Body of pancreas (tissue), 4 donors: ENCODE results near the gene AMELX. TPM values are rescaled to one million over a fixed set of nuclear protein-coding genes. Genes with fewer than 3 reads are reported as not detected.

Experiments used
- ATAC-seq: fragments of 150-250 bp; one replicate; pipeline ENCODE4 v1.9.1; 2016
- DNase-seq, 4 donors: peaks; one replicate each; pipeline ENCODE4 v3.0.0-alpha.2; 2019
- H3K27ac ChIP-seq, 4 donors: fragments of 200-600 bp; sonication (generic); 1 replicate in 3 of 4; 2 replicates in 1 of 4; pipeline versions ENCODE4 v1.5.1 to v1.6.1; 2016 to 2019; ENCODE audit warnings: mild to moderate bottlenecking in 1 of 4, mixed read lengths in 1 of 4, moderate library complexity in 1 of 4
- H3K27me3 ChIP-seq, 2 donors: fragments of 200-600 bp; sonication (generic); one replicate each; pipeline ENCODE4 v1.6.0; 2016; ENCODE audit warnings: mild to moderate bottlenecking in 1 of 2
- H3K36me3 ChIP-seq, 2 donors: fragments of 200-600 bp; sonication (generic); replicated peaks in 1 of 2; 2 replicates each; pipeline ENCODE4 v1.5.1; 2016; ENCODE audit warnings: low read depth in 2 of 2; ENCODE audit not compliant: insufficient read depth in 1 of 2
- H3K4me1 ChIP-seq: fragments of 200-600 bp; sonication (generic); one replicate; pipeline ENCODE4 v1.6.0; 2016
- H3K4me3 ChIP-seq, 2 donors: fragments of 200-600 bp; sonication (generic); 1 replicate in 1 of 2; 2 replicates in 1 of 2; pipeline ENCODE4 v1.5.1; 2016 to 2019
- H3K9me3 ChIP-seq, 3 donors: fragments of 200-600 bp; sonication (generic); 1 replicate in 2 of 3; 2 replicates in 1 of 3; pipeline ENCODE4 v1.5.1; 2016
- POLR2A ChIP-seq, 3 donors: fragments of 450-650 bp; IDR thresholded peaks; one replicate each; pipeline ENCODE4 v1.6.1; 2016; ENCODE audit warnings: antibody characterized with exemption in 3 of 3, mild to moderate bottlenecking in 2 of 3
- WGBS, 2 donors: methylation state at CpG; one replicate each; pipeline ENCODE4 v1.1.5; 2017; 5-methylcytosine and 5-hydroxymethylcytosine counted together
- intact Hi-C: fragments of 100-400 bp; cut with DNase I; formaldehyde crosslinking; loops from one replicate; pipeline ENCODE4 v1.15.1; 2023
- total RNA-seq, 2 donors: library from RNA; depleted of rRNA; stranded (reverse); fragments of >200 nt; gene quantifications; one replicate each; pipeline ENCODE4 v1.1.0, GENCODE V29; 2016
- TF ChIP-seq, protein P1 (sequence below), 7 experiments: fragments of 450-650 bp in 4 of 7; fragments of 200-600 bp in 3 of 7; sonication (generic) in 3 of 7; IDR thresholded peaks; one replicate each; pipeline ENCODE4 v1.5.1; 2016 to 2019; ENCODE audit warnings: antibody characterized with exemption in 7 of 7

AMELX gene
- total RNA-seq, 2 donors from 2014 or later, result not detected

- H3K9me3 ChIP-seq, result no peaks in the 10 kb centered on the region
- no peaks in the 10 kb centered on the region for H3K4me1 ChIP-seq
- DNase-seq (peak; percentile 24 to 66 (median 35)), ATAC-seq (peak; percentile 68)
- no peak overlapping the region for H3K4me3 ChIP-seq
- no peaks in the 10 kb centered on the region for H3K27me3 ChIP-seq
- TF ChIP-seq, protein P1, sequence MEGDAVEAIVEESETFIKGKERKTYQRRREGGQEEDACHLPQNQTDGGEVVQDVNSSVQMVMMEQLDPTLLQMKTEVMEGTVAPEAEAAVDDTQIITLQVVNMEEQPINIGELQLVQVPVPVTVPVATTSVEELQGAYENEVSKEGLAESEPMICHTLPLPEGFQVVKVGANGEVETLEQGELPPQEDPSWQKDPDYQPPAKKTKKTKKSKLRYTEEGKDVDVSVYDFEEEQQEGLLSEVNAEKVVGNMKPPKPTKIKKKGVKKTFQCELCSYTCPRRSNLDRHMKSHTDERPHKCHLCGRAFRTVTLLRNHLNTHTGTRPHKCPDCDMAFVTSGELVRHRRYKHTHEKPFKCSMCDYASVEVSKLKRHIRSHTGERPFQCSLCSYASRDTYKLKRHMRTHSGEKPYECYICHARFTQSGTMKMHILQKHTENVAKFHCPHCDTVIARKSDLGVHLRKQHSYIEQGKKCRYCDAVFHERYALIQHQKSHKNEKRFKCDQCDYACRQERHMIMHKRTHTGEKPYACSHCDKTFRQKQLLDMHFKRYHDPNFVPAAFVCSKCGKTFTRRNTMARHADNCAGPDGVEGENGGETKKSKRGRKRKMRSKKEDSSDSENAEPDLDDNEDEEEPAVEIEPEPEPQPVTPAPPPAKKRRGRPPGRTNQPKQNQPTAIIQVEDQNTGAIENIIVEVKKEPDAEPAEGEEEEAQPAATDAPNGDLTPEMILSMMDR (IDR thresholded peaks at IDR 0.05), result no peak
- no peak for TF ChIP-seq POLR2A (IDR thresholded peaks at IDR 0.05)
- WGBS, 2 donors, result 25% methylated on average over 10 of the region's 10 CpGs
- intact Hi-C loops, result no loop called here
- H3K36me3 ChIP-seq, result no peaks in the 10 kb centered on the region
- H3K27ac ChIP-seq, result peak overlapping the region in 1 of 4 donors; percentile 67
Measured at GRCh38 chrX:11341274-11342201, 48.3 kb downstream of the AMELX start.

GRCh38 chrX:11342673-11343072 is 49.5 kb downstream of the AMELX start:
- no peaks in the 10 kb centered on the region for H3K27me3 ChIP-seq
- no peaks in the 10 kb centered on the region for H3K36me3 ChIP-seq
- no peak for DNase-seq
- TF ChIP-seq, protein P1 (IDR thresholded peaks at IDR 0.05), result no peak
- no peak for TF ChIP-seq POLR2A (IDR thresholded peaks at IDR 0.05)
- no peak overlapping the region for H3K4me3 ChIP-seq
- no peaks in the 10 kb centered on the region for H3K4me1 ChIP-seq
- intact Hi-C loops, result no loop called here
- H3K27ac ChIP-seq, result no peak overlapping the region
- ATAC-seq, result no peak
- H3K9me3 ChIP-seq, result no peaks in the 10 kb centered on the region

- no peaks in the 10 kb centered on the region for H3K9me3 ChIP-seq
- no peak overlapping the region for H3K4me3 ChIP-seq
- H3K4me1 ChIP-seq, result no peaks in the 10 kb centered on the region
- no peak for TF ChIP-seq POLR2A (IDR thresholded peaks at IDR 0.05)
- TF ChIP-seq, protein P1 (IDR thresholded peaks at IDR 0.05), result no peak
- intact Hi-C loops, result no loop called here
- H3K36me3 ChIP-seq, result no peaks in the 10 kb centered on the region
- 55 to 56% methylated on average over 1 to 2 of the region's 2 CpGs for WGBS, 2 donors
- H3K27ac ChIP-seq, result no peak overlapping the region
- no peaks in the 10 kb centered on the region for H3K27me3 ChIP-seq
- DNase-seq, result no peak
- no peak for ATAC-seq
Measured at GRCh38 chrX:11346121-11346682, 53.0 kb downstream of the AMELX start.

DNA sequence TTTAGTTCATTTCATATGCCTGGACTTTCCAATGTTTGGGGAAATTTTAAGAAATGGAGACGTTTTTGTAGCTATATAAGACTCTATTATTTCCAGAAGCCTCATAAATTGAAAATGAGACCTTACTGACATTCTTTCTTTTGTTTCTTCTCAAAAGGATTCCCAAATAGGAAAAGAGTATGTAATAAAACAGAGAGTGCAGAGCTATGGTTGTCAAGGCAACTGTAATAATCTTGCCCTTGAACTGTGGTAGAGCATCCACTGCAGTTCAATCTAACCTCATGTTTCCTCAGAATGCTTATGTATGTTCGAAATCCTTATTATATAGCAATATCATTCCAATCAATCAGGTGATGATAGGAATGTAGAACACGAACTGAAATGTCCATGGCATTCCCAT is 54.1 kb downstream of the AMELX start:
- intact Hi-C loops, result no loop called here
- TF ChIP-seq POLR2A (IDR thresholded peaks at IDR 0.05), result no peak
- no peak for ATAC-seq
- no peaks in the 10 kb centered on the region for H3K27me3 ChIP-seq
- no peak overlapping the region for H3K4me3 ChIP-seq
- no peaks in the 10 kb centered on the region for H3K9me3 ChIP-seq
- 51 to 57% methylated on average over 3 of the region's 3 CpGs for WGBS, 2 donors
- H3K27ac ChIP-seq, result no peak overlapping the region
- DNase-seq, result no peak
- H3K36me3 ChIP-seq, result no peaks in the 10 kb centered on the region
- H3K4me1 ChIP-seq, result no peaks in the 10 kb centered on the region

GRCh38 chrX:11349020-11349419 is 55.8 kb downstream of the AMELX start:
- TF ChIP-seq, protein P1 (IDR thresholded peaks at IDR 0.05), result no peak
- no peak for TF ChIP-seq POLR2A (IDR thresholded peaks at IDR 0.05)
- 86% methylated on average over 1 of the region's 1 CpG for WGBS, 2 donors
- no peak for ATAC-seq

More at GRCh38 chrX:11349020-11349419, 55.8 kb downstream of the AMELX start:
- no peaks in the 10 kb centered on the region for H3K9me3 ChIP-seq
- H3K27me3 ChIP-seq, result no peaks in the 10 kb centered on the region
- no peaks in the 10 kb centered on the region for H3K4me1 ChIP-seq
- H3K4me3 ChIP-seq, result no peak overlapping the region
- H3K27ac ChIP-seq, result no peak overlapping the region
- no peaks in the 10 kb centered on the region for H3K36me3 ChIP-seq
- no peak for DNase-seq
- intact Hi-C loops, result no loop called here
